ENCODE measurements around the gene PXDN.
"Not testable (repeated sequence)": the region's sequence is repeated elsewhere in the genome, so short reads cannot be mapped to it uniquely, and the experiment has no call there.

PXDN gene

GRCh38 chr2:1701020-1701419, 43.3 kb downstream of the PXDN start:
- DNase-seq (ENCODE audit: insufficient read length) (no peak), FAIRE-seq (no peak)
- TF ChIP-seq POLR2A (IDR thresholded peaks at IDR 0.05; ENCODE audit: low read depth, low read length), result no peak
- TF ChIP-seq TAF1 (IDR thresholded peaks at IDR 0.05; ENCODE audit: borderline replicate concordance, low read depth, low read length), result no peak

GRCh38 chr2:1700427-1700826, 43.9 kb downstream of the PXDN start:
- FAIRE-seq; DNase-seq (ENCODE audit: insufficient read length): not testable (repeated sequence)

GRCh38 chr2:1698188-1698945, 45.9 kb downstream of the PXDN start:
- TF ChIP-seq POLR2A (IDR thresholded peaks at IDR 0.05; ENCODE audit: low read depth, low read length) (no peak), TAF1 (IDR thresholded peaks at IDR 0.05; ENCODE audit: borderline replicate concordance, low read depth, low read length) (no peak), POLR2AphosphoS5 (IDR thresholded peaks at IDR 0.05; ENCODE audit: low read depth, low read length) (no peak)
- DNase-seq (ENCODE audit: insufficient read length), result no peak
- no peak for FAIRE-seq

- TF ChIP-seq TAF1 (IDR thresholded peaks at IDR 0.05; ENCODE audit: borderline replicate concordance, low read depth, low read length) (no peak), POLR2A (IDR thresholded peaks at IDR 0.05; ENCODE audit: low read depth, low read length) (no peak), POLR2AphosphoS5 (IDR thresholded peaks at IDR 0.05; ENCODE audit: low read depth, low read length) (no peak)
- FAIRE-seq, result no peak
- DNase-seq (ENCODE audit: insufficient read length), result no peak
Measured at GRCh38 chr2:1697601-1698000, 46.7 kb downstream of the PXDN start.

GRCh38 chr2:1696472-1696871, 47.8 kb downstream of the PXDN start:
- no peak for DNase-seq (ENCODE audit: insufficient read length)
- FAIRE-seq, result no peak
- no peak for TF ChIP-seq TAF1 (IDR thresholded peaks at IDR 0.05; ENCODE audit: borderline replicate concordance, low read depth, low read length)
- TF ChIP-seq POLR2AphosphoS5 (IDR thresholded peaks at IDR 0.05; ENCODE audit: low read depth, low read length), result no peak
- no peak for TF ChIP-seq POLR2A (IDR thresholded peaks at IDR 0.05; ENCODE audit: low read depth, low read length)

GRCh38 chr2:1694371-1695271, 49.7 kb downstream of the PXDN start:
- FAIRE-seq (no peak), DNase-seq (ENCODE audit: insufficient read length) (no peak)
- TF ChIP-seq POLR2A (IDR thresholded peaks at IDR 0.05; ENCODE audit: low read depth, low read length) (no peak), POLR2AphosphoS5 (IDR thresholded peaks at IDR 0.05; ENCODE audit: low read depth, low read length) (no peak), TAF1 (IDR thresholded peaks at IDR 0.05; ENCODE audit: borderline replicate concordance, low read depth, low read length) (no peak)

- no peak for TF ChIP-seq POLR2AphosphoS5 (IDR thresholded peaks at IDR 0.05; ENCODE audit: low read depth, low read length)
- TF ChIP-seq POLR2A (IDR thresholded peaks at IDR 0.05; ENCODE audit: low read depth, low read length), result no peak
- no peak for TF ChIP-seq TAF1 (IDR thresholded peaks at IDR 0.05; ENCODE audit: borderline replicate concordance, low read depth, low read length)
- no peak for FAIRE-seq
- DNase-seq (ENCODE audit: insufficient read length), result no peak
Measured at GRCh38 chr2:1693723-1694122, 50.6 kb downstream of the PXDN start.

GRCh38 chr2:1692342-1692741, 52.0 kb downstream of the PXDN start:
- FAIRE-seq (no peak), DNase-seq (ENCODE audit: insufficient read length) (no peak)
- TF ChIP-seq POLR2AphosphoS5 (IDR thresholded peaks at IDR 0.05; ENCODE audit: low read depth, low read length) (no peak), TAF1 (IDR thresholded peaks at IDR 0.05; ENCODE audit: borderline replicate concordance, low read depth, low read length) (no peak), POLR2A (IDR thresholded peaks at IDR 0.05; ENCODE audit: low read depth, low read length) (no peak)

- TF ChIP-seq TAF1 (IDR thresholded peaks at IDR 0.05; ENCODE audit: borderline replicate concordance, low read depth, low read length), result no peak
- DNase-seq (ENCODE audit: insufficient read length), result no peak
- FAIRE-seq, result no peak
Measured at GRCh38 chr2:1691366-1691765, 52.9 kb downstream of the PXDN start.

- no peak for TF ChIP-seq POLR2A (IDR thresholded peaks at IDR 0.05; ENCODE audit: low read depth, low read length)
- TF ChIP-seq TAF1 (IDR thresholded peaks at IDR 0.05; ENCODE audit: borderline replicate concordance, low read depth, low read length), result no peak
- TF ChIP-seq POLR2AphosphoS5 (IDR thresholded peaks at IDR 0.05; ENCODE audit: low read depth, low read length), result no peak
- FAIRE-seq, result no peak
- no peak for DNase-seq (ENCODE audit: insufficient read length)
Measured at GRCh38 chr2:1690056-1690775, 54.1 kb downstream of the PXDN start.

GRCh38 chr2:1688859-1689258, 55.5 kb downstream of the PXDN start:
- no peak for TF ChIP-seq POLR2AphosphoS5 (IDR thresholded peaks at IDR 0.05; ENCODE audit: low read depth, low read length)
- TF ChIP-seq POLR2A (IDR thresholded peaks at IDR 0.05; ENCODE audit: low read depth, low read length), result no peak
- no peak for TF ChIP-seq TAF1 (IDR thresholded peaks at IDR 0.05; ENCODE audit: borderline replicate concordance, low read depth, low read length)
- no peak for DNase-seq (ENCODE audit: insufficient read length)
- FAIRE-seq, result no peak

All from GM12892 (cell line).